ENCODE measurements around the gene HSPA1A.

The HSPA1A gene

GRCh38 chr6:31815025-31815838 is at the start of gene HSPA1A, which contains the start of gene HSPA1L:
TSS of gene HSPA1A (plus strand) at chr6:31815543. CDS start at chr6:31815757, 214 bp downstream.
TSS of gene HSPA1L (minus strand) at chr6:31815283. CDS start at chr6:31811972, 3,311 bp downstream.
- Histone ChIP-seq H3K4me3 (ENCODE audit: low read depth, low read length) (no peak within 1 kb of the TSS), H3K27me3 (ENCODE audit: insufficient read depth, low read depth, severe bottlenecking) (no peaks in the 10 kb centered on the region), H3K36me3 (no peaks in the 10 kb centered on the region), H3K9me3 (ENCODE audit: severe bottlenecking) (peaks cover 40% of the 10 kb centered on the region), H3K27ac (no peak within 1 kb of the TSS)
- DNase-seq, result no peak
- TF ChIP-seq CTCF (IDR thresholded peaks at IDR 0.05; ENCODE audit: low read depth, low read length), result no peak

- DNase-seq, result no peak
- no peak for TF ChIP-seq CTCF (IDR thresholded peaks at IDR 0.05; ENCODE audit: low read depth, low read length)
These were observed 49.8 kb upstream of the HSPA1A start for GRCh38 chr6:31765559-31765909.

GRCh38 chr6:31765910-31766794 is 49.2 kb upstream of the HSPA1A start:
- Histone ChIP-seq H3K4me3 (ENCODE audit: low read depth, low read length) (no peak overlapping the region), H3K27ac (no peak overlapping the region), H3K27me3 (ENCODE audit: insufficient read depth, low read depth, severe bottlenecking) (no peaks in the 10 kb centered on the region), H3K9me3 (ENCODE audit: severe bottlenecking) (peaks cover 2% of the 10 kb centered on the region), H3K36me3 (no peaks in the 10 kb centered on the region)
- DNase-seq, result no peak
- no peak for TF ChIP-seq CTCF (IDR thresholded peaks at IDR 0.05; ENCODE audit: low read depth, low read length)

More at GRCh38 chr6:31765559-31765909, 49.8 kb upstream of the HSPA1A start:
- Histone ChIP-seq H3K27me3 (ENCODE audit: insufficient read depth, low read depth, severe bottlenecking) (no peaks in the 10 kb centered on the region), H3K4me3 (ENCODE audit: low read depth, low read length) (no peak overlapping the region), H3K9me3 (ENCODE audit: severe bottlenecking) (peaks cover 2% of the 10 kb centered on the region), H3K36me3 (no peaks in the 10 kb centered on the region), H3K27ac (no peak overlapping the region)

GRCh38 chr6:31767096-31767645 is 48.2 kb upstream of the HSPA1A start:
- no peaks in the 10 kb centered on the region for H3K27me3 ChIP-seq (ENCODE audit: insufficient read depth, low read depth, severe bottlenecking)
- DNase-seq, result no peak
- no peak overlapping the region for H3K27ac ChIP-seq
- no peak overlapping the region for H3K4me3 ChIP-seq (ENCODE audit: low read depth, low read length)
- no peaks in the 10 kb centered on the region for H3K36me3 ChIP-seq
- H3K9me3 ChIP-seq (ENCODE audit: severe bottlenecking), result peaks cover 2% of the 10 kb centered on the region
- no peak for TF ChIP-seq CTCF (IDR thresholded peaks at IDR 0.05; ENCODE audit: low read depth, low read length)

GRCh38 chr6:31768363-31769257 is 46.7 kb upstream of the HSPA1A start:
- Histone ChIP-seq H3K4me3 (ENCODE audit: low read depth, low read length) (no peak overlapping the region), H3K36me3 (no peaks in the 10 kb centered on the region), H3K27me3 (ENCODE audit: insufficient read depth, low read depth, severe bottlenecking) (no peaks in the 10 kb centered on the region), H3K27ac (no peak overlapping the region), H3K9me3 (ENCODE audit: severe bottlenecking) (no peaks in the 10 kb centered on the region)
- no peak for DNase-seq
- TF ChIP-seq CTCF (IDR thresholded peaks at IDR 0.05; ENCODE audit: low read depth, low read length), result no peak
